OCI-LY1 (cell line): ENCODE results near the gene PDE3A.

Experiments
- H2AFZ ChIP-seq: fragments of 200-600 bp; sonication (generic), shearing (Covaris generic); 2 replicates; pipeline ENCODE4 v1.6.0; 2014; ENCODE audit warnings: antibody characterized with exemption, mild to moderate bottlenecking, low read length
- H3F3A ChIP-seq: fragments of 200-600 bp; sonication (generic), shearing (Covaris generic); 2 replicates; pipeline ENCODE4 v1.6.0; 2014; ENCODE audit warnings: mild to moderate bottlenecking, antibody characterized with exemption, low read length, moderate library complexity; ENCODE audit not compliant: insufficient read depth
- H3K27ac ChIP-seq: fragments of 200-600 bp; sonication (generic); 2 replicates; pipeline ENCODE4 v1.5.1; 2014; ENCODE audit warnings: low read length, mixed run types, mild to moderate bottlenecking, low read depth; ENCODE audit not compliant: poor library complexity, severe bottlenecking
- H3K27me3 ChIP-seq: fragments of 200-600 bp; sonication (generic); 2 replicates; pipeline ENCODE4 v1.6.0; 2014; ENCODE audit warnings: antibody characterized with exemption, mild to moderate bottlenecking, low read length, moderate library complexity; ENCODE audit not compliant: insufficient read depth
- H3K36me3 ChIP-seq: fragments of 200-600 bp; sonication (generic); 2 replicates; pipeline ENCODE4 v1.6.1; 2014; ENCODE audit warnings: mild to moderate bottlenecking, antibody characterized with exemption, low read length, moderate library complexity, mixed read lengths; ENCODE audit not compliant: insufficient read depth
- H3K4me1 ChIP-seq: fragments of 200-600 bp; sonication (generic); 2 replicates; pipeline ENCODE4 v1.5.1; 2014; ENCODE audit warnings: mild to moderate bottlenecking, low read length, moderate library complexity; ENCODE audit not compliant: insufficient read depth, severe bottlenecking
- H3K4me2 ChIP-seq: fragments of 200-600 bp; sonication (generic), shearing (Covaris generic); 2 replicates; pipeline ENCODE4 v1.6.1; 2014; ENCODE audit warnings: low read length
- H3K4me3 ChIP-seq: fragments of 200-600 bp; sonication (generic); 2 replicates; pipeline ENCODE4 v1.5.1; 2014; ENCODE audit warnings: low read length, low read depth, mild to moderate bottlenecking, mixed read lengths; ENCODE audit not compliant: poor library complexity, severe bottlenecking
- H3K79me2 ChIP-seq: fragments of 200-600 bp; shearing (Covaris generic); 2 replicates; pipeline ENCODE4 v1.6.1; 2016; ENCODE audit warnings: mixed run types, low read length, mixed read lengths; ENCODE audit not compliant: insufficient read depth
- H3K9ac ChIP-seq: fragments of 200-600 bp; sonication (generic), shearing (Covaris generic); 2 replicates; pipeline ENCODE4 v1.6.1; 2014; ENCODE audit warnings: mild to moderate bottlenecking, low read length, mixed read lengths
- H3K9me2 ChIP-seq: fragments of 200-600 bp; sonication (generic), shearing (Covaris generic); 2 replicates; pipeline ENCODE4 v1.6.1; 2014; ENCODE audit warnings: low read depth, mild to moderate bottlenecking, low read length, mixed read lengths
- H3K9me3 ChIP-seq: fragments of 200-600 bp; shearing (Covaris generic); 2 replicates; pipeline ENCODE4 v1.6.1; 2014; ENCODE audit warnings: low read length, mixed read lengths
- H4K20me1 ChIP-seq: fragments of 200-600 bp; sonication (generic), shearing (Covaris generic); 2 replicates; pipeline ENCODE4 v1.6.0; 2016; ENCODE audit warnings: mild to moderate bottlenecking, low read length; ENCODE audit not compliant: insufficient read depth
- EZH2 ChIP-seq: fragments of 200-600 bp; sonication (generic), shearing (Covaris generic); IDR thresholded peaks from 2 replicates; pipeline ENCODE4 v1.8.0; 2017; ENCODE audit warnings: borderline replicate concordance, mixed run types, mild to moderate bottlenecking, antibody characterized with exemption, low read length, moderate library complexity, mixed read lengths
- TF ChIP-seq, protein P1 (sequence below): fragments of 200-600 bp; sonication (generic), shearing (Covaris generic); IDR thresholded peaks from 2 replicates; pipeline ENCODE4 v1.5.1; 2017; ENCODE audit warnings: mild to moderate bottlenecking, antibody characterized with exemption, low read length, moderate library complexity, mixed read lengths

The PDE3A gene

DNA sequence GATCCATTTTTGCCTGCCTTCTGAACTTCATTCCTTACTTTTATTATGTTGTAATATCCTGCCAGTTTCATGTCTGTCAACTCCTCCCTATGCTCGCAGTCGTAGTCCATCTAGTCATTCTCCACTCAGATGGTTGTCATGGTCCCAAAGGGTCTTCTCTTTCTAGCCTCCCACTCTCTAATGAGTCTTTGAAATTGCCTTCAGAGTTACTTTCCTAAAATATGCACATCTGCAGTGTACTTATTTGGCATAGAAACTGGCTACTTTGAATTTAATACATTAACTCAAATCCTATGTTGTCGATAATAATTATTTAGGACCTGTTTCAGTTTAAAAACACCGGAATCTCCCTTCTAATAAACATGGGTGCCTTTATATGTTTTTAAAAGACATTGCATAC is 101.0 kb downstream of the PDE3A start:
- Histone ChIP-seq H3K27ac (no peak overlapping the region), H4K20me1 (no peaks in the 10 kb centered on the region), H3K4me2 (no peak overlapping the region), H3K36me3 (no peaks in the 10 kb centered on the region), H3K27me3 (no peaks in the 10 kb centered on the region), H3K9ac (no peak overlapping the region), H3F3A (no peaks in the 10 kb centered on the region), H3K79me2 (no peaks in the 10 kb centered on the region), H3K4me3 (no peak overlapping the region), H3K9me2 (no peaks in the 10 kb centered on the region), H3K9me3 (no peaks in the 10 kb centered on the region), H2AFZ (no peak overlapping the region), H3K4me1 (no peaks in the 10 kb centered on the region)
- TF ChIP-seq, protein P1, sequence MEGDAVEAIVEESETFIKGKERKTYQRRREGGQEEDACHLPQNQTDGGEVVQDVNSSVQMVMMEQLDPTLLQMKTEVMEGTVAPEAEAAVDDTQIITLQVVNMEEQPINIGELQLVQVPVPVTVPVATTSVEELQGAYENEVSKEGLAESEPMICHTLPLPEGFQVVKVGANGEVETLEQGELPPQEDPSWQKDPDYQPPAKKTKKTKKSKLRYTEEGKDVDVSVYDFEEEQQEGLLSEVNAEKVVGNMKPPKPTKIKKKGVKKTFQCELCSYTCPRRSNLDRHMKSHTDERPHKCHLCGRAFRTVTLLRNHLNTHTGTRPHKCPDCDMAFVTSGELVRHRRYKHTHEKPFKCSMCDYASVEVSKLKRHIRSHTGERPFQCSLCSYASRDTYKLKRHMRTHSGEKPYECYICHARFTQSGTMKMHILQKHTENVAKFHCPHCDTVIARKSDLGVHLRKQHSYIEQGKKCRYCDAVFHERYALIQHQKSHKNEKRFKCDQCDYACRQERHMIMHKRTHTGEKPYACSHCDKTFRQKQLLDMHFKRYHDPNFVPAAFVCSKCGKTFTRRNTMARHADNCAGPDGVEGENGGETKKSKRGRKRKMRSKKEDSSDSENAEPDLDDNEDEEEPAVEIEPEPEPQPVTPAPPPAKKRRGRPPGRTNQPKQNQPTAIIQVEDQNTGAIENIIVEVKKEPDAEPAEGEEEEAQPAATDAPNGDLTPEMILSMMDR: no peak
- TF ChIP-seq EZH2: no peak

DNA sequence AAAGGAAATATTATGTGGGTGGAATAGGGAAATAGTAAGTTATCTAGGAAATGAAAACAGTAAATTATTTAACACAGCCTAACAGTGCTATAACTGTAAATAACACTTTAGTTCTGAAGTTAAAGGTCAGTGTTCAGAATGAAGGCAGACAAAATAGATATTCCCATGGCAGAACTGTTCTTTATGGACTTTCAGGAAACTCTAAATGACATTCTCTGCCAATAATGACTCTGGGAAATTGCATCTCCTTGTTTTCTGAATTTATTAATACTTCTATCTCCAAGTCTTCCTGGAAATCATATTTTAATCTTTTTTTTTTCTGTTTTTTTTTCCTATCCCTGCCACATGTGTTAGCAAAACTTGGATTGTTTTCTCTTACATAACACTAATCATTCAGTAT is 101.4 kb downstream of the PDE3A start:
- H3K27me3 ChIP-seq: no peaks in the 10 kb centered on the region
- no peaks in the 10 kb centered on the region for H3K9me3 ChIP-seq
- H3K4me1 ChIP-seq: no peaks in the 10 kb centered on the region
- TF ChIP-seq, protein P1: no peak
- no peak for TF ChIP-seq EZH2
- H4K20me1 ChIP-seq: no peaks in the 10 kb centered on the region
- no peaks in the 10 kb centered on the region for H3K36me3 ChIP-seq
- no peaks in the 10 kb centered on the region for H3K9me2 ChIP-seq
- H3F3A ChIP-seq: no peaks in the 10 kb centered on the region
- H3K4me3 ChIP-seq: no peak overlapping the region
- no peaks in the 10 kb centered on the region for H3K79me2 ChIP-seq
- no peak overlapping the region for H2AFZ ChIP-seq
- H3K27ac ChIP-seq: no peak overlapping the region
- no peak overlapping the region for H3K4me2 ChIP-seq
- no peak overlapping the region for H3K9ac ChIP-seq

DNA sequence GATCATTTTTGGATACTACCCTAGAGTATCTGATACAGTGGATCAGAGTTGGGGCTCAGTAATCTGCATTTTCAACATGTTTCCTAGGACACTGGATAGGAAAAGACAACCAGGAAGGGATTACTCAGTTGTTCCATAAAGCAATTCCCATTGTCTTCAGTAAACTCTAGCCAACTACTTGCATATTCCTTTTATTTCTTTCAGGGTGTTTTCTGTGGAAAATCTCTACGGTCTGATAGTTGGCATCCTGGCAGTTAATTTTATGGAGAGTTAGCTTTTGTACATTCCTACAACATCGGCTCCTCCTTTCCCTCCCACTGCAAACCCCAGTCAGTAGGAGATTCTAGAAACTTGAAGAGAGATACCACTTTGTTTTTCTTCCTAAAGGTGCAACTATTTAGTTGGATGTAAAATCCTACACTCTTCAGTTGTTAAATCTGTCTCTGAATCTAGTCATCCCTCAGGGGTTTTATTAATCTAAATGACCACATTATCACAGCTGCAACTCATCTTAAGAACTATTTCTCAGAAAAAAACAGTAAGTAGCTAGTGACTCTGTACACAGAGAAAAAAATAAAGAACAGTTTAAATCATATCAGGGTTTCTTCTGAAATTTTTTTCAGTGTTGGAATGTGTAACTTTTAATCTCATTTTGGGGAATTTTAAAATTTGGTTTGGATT is 103.9 kb downstream of the PDE3A start:
- Histone ChIP-seq H3K27ac (no peak overlapping the region), H3K4me3 (no peak overlapping the region), H3K36me3 (no peaks in the 10 kb centered on the region), H3K9me3 (no peaks in the 10 kb centered on the region), H4K20me1 (no peaks in the 10 kb centered on the region), H3K4me1 (no peaks in the 10 kb centered on the region), H3K4me2 (no peak overlapping the region), H3K79me2 (no peaks in the 10 kb centered on the region), H3F3A (no peaks in the 10 kb centered on the region), H3K9ac (no peak overlapping the region), H3K27me3 (no peaks in the 10 kb centered on the region), H2AFZ (no peak overlapping the region), H3K9me2 (no peaks in the 10 kb centered on the region)
- TF ChIP-seq EZH2: no peak
- TF ChIP-seq, protein P1: no peak
